Measurements from ENCODE around the gene RNASEL. TPM values are rescaled to one million over a fixed set of nuclear protein-coding genes. Genes with fewer than 3 reads are reported as not detected.

RNASEL gene
- total and polyA plus RNA-seq, 9 of the 15 experiments (the other 6 are each of a cell fraction or from before 2014, with no cell fraction given): 4.3 to 11.1 (median 7.2) TPM

DNA sequence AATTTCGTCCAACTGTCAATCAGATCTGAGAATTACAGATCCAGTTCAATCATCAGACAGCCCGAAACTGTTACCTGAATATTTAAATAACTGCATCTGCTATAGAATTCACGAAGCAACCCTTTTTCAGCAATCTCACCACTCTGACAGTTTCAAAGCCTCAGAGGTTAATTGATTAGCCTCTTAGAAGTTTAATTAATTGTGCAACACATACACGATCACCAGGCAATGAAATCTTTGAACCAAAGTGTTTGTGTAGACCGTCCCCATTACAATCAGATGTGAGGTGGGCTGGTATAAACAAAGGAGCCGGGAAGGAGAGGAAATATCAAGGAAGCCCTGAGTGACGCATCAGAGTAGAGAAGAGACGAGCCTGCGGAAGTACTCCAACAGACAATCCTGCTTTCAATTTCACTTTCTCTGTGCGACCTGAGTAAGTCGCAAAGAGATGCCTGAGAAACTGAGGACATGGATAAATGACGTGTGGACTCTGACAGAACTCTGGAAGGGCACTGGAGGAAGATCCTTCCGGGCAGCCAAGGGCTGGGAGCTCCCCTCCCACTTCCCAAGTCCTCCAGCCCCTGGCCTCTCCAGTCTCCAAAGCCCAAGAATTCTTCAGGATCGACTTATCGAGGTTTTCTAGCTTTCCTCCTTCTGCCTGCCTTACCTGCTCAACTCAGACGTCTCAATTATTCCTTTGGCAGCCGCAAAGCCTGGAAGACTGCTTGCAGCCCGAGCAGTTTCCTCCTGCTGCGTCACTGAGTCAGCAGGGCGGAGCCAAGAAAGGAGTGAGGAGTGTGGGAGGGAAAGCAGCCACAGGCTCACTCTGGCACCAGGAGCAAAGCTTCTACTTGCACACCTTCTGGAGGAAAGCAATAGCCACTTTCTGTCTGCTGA is at the start of gene RNASEL (continued):
- TF ChIP-seq, protein P1, sequence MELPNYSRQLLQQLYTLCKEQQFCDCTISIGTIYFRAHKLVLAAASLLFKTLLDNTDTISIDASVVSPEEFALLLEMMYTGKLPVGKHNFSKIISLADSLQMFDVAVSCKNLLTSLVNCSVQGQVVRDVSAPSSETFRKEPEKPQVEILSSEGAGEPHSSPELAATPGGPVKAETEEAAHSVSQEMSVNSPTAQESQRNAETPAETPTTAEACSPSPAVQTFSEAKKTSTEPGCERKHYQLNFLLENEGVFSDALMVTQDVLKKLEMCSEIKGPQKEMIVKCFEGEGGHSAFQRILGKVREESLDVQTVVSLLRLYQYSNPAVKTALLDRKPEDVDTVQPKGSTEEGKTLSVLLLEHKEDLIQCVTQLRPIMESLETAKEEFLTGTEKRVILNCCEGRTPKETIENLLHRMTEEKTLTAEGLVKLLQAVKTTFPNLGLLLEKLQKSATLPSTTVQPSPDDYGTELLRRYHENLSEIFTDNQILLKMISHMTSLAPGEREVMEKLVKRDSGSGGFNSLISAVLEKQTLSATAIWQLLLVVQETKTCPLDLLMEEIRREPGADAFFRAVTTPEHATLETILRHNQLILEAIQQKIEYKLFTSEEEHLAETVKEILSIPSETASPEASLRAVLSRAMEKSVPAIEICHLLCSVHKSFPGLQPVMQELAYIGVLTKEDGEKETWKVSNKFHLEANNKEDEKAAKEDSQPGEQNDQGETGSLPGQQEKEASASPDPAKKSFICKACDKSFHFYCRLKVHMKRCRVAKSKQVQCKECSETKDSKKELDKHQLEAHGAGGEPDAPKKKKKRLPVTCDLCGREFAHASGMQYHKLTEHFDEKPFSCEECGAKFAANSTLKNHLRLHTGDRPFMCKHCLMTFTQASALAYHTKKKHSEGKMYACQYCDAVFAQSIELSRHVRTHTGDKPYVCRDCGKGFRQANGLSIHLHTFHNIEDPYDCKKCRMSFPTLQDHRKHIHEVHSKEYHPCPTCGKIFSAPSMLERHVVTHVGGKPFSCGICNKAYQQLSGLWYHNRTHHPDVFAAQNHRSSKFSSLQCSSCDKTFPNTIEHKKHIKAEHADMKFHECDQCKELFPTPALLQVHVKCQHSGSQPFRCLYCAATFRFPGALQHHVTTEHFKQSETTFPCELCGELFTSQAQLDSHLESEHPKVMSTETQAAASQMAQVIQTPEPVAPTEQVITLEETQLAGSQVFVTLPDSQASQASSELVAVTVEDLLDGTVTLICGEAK (IDR thresholded peaks at IDR 0.05): peak; percentile 72
- TF ChIP-seq, protein P1 (CRISPR knock-in tag; IDR thresholded peaks at IDR 0.05): no peak
- TF ChIP-seq SRSF7 (optimal IDR thresholded peaks at IDR 0.05; ENCODE audit: low read depth, low read length) (no peak), FUS (optimal IDR thresholded peaks at IDR 0.05; ENCODE audit: low read depth, low read length) (no peak), KLF13 (tag; IDR thresholded peaks at IDR 0.05; ENCODE audit: borderline replicate concordance, low read depth) (no peak), MCM2 (IDR thresholded peaks at IDR 0.05; ENCODE audit: low read depth) (no peak), SOX6 (IDR thresholded peaks at IDR 0.05) (no peak), RBM22 (IDR thresholded peaks at IDR 0.05; ENCODE audit: low read depth, low read length, poor library complexity, severe bottlenecking) (no peak), NUFIP1 (IDR thresholded peaks at IDR 0.05; ENCODE audit: partially characterized antibody) (no peak), ZNF583 (CRISPR knock-in tag; IDR thresholded peaks at IDR 0.05) (no peak)
- TF ChIP-seq, protein P2, sequence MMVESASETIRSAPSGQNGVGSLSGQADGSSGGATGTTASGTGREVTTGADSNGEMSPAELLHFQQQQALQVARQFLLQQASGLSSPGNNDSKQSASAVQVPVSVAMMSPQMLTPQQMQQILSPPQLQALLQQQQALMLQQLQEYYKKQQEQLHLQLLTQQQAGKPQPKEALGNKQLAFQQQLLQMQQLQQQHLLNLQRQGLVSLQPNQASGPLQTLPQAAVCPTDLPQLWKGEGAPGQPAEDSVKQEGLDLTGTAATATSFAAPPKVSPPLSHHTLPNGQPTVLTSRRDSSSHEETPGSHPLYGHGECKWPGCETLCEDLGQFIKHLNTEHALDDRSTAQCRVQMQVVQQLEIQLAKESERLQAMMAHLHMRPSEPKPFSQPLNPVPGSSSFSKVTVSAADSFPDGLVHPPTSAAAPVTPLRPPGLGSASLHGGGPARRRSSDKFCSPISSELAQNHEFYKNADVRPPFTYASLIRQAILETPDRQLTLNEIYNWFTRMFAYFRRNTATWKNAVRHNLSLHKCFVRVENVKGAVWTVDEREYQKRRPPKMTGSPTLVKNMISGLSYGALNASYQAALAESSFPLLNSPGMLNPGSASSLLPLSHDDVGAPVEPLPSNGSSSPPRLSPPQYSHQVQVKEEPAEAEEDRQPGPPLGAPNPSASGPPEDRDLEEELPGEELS (CRISPR knock-in tag; IDR thresholded peaks at IDR 0.05; ENCODE audit: borderline replicate concordance): no peak
- TF ChIP-seq, protein P3, sequence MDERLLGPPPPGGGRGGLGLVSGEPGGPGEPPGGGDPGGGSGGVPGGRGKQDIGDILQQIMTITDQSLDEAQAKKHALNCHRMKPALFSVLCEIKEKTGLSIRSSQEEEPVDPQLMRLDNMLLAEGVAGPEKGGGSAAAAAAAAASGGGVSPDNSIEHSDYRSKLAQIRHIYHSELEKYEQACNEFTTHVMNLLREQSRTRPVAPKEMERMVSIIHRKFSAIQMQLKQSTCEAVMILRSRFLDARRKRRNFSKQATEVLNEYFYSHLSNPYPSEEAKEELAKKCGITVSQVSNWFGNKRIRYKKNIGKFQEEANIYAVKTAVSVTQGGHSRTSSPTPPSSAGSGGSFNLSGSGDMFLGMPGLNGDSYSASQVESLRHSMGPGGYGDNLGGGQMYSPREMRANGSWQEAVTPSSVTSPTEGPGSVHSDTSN (CRISPR knock-in tag; IDR thresholded peaks at IDR 0.05; ENCODE audit: low read depth): no peak
- TF ChIP-seq, protein P3 (tag; conservative IDR thresholded peaks at IDR 0.05; ENCODE audit: low read depth): peak; percentile 53

All from K562 (cell line).